ENCODE data around the gene KIRREL3.

KIRREL3 gene

GRCh38 chr11:126949066-126949891 is 51.3 kb downstream of the KIRREL3 start:
- no peak for DNase-seq

GRCh38 chr11:126948563-126948962 is 52.0 kb downstream of the KIRREL3 start:
- no peak for DNase-seq

- DNase-seq, result no peak
Measured at GRCh38 chr11:126945319-126945718, 55.3 kb downstream of the KIRREL3 start.

GRCh38 chr11:126943316-126943715 is 57.3 kb downstream of the KIRREL3 start:
- DNase-seq, result no peak

- no peak for DNase-seq
Measured at GRCh38 chr11:126942146-126942545, 58.4 kb downstream of the KIRREL3 start.

GRCh38 chr11:126939552-126939951 is 61.0 kb downstream of the KIRREL3 start:
- no peak for DNase-seq

GRCh38 chr11:126938718-126939117 is 61.9 kb downstream of the KIRREL3 start:
- no peak for DNase-seq

- DNase-seq, result no peak
Measured at GRCh38 chr11:126930091-126930841, 70.3 kb downstream of the KIRREL3 start.

- DNase-seq, result no peak
Measured at GRCh38 chr11:126929179-126930061, 71.2 kb downstream of the KIRREL3 start.

- DNase-seq, result no peak
Measured at GRCh38 chr11:126927623-126928022, 72.9 kb downstream of the KIRREL3 start.

- no peak for DNase-seq
Measured at GRCh38 chr11:126926376-126926791, 74.2 kb downstream of the KIRREL3 start.

- DNase-seq, result no peak
Measured at GRCh38 chr11:126925321-126926093, 75.1 kb downstream of the KIRREL3 start.

GRCh38 chr11:126924376-126925040 is 76.1 kb downstream of the KIRREL3 start:
- no peak for DNase-seq

GRCh38 chr11:126920833-126921232 is 79.7 kb downstream of the KIRREL3 start:
- DNase-seq, result no peak

GRCh38 chr11:126919147-126919823 is 81.3 kb downstream of the KIRREL3 start:
- no peak for DNase-seq

GRCh38 chr11:126918556-126918955 is 82.0 kb downstream of the KIRREL3 start:
- no peak for DNase-seq

GRCh38 chr11:126917531-126918204 is 82.9 kb downstream of the KIRREL3 start:
- DNase-seq, result no peak

- DNase-seq, result no peak
Measured at GRCh38 chr11:126915430-126915829, 85.1 kb downstream of the KIRREL3 start.

- no peak for DNase-seq
Measured at GRCh38 chr11:126914941-126915340, 85.6 kb downstream of the KIRREL3 start.

GRCh38 chr11:126914166-126914565 is 86.4 kb downstream of the KIRREL3 start:
- no peak for DNase-seq
